ENCODE measurements around the gene GALNT10. TPM values are rescaled to one million over a fixed set of nuclear protein-coding genes. Genes with fewer than 3 reads are reported as not detected.

The GALNT10 gene
- total RNA-seq, 1 experiment from 2014 or later: 27.8 TPM

DNA sequence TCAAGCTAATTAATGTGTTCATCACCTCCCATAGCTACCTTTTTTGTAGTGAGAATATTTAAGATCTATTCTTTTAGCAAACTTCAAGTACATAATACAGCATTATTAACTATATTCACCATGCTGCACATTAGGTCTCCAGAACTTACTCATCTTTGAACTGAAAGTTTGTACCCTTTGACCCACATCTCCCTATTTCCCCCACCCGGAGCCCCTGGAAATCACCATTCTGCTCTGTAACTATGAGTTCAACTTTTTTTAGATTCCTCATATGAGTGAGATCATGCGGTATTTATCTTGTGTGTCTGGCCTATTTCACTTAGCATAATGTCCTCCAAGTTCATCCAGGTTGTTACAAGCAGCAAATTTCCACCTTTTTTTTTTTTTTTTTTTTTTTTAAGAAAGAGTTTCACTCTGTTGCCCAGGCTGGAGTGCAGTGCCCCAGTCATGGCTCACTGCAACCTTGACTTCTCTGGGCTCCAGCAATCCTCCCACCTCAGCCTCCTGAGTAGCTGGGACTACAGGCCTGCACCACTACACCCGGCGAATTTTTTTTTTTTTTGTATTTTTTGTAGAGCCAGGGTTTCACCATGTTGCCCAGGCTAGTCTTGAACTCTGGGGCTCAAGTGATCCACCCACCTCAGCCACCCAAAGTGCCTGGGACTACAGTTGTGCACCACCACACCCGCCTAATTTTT lies 154.9 kb downstream of the GALNT10 start:
- TF ChIP-seq, protein P1, sequence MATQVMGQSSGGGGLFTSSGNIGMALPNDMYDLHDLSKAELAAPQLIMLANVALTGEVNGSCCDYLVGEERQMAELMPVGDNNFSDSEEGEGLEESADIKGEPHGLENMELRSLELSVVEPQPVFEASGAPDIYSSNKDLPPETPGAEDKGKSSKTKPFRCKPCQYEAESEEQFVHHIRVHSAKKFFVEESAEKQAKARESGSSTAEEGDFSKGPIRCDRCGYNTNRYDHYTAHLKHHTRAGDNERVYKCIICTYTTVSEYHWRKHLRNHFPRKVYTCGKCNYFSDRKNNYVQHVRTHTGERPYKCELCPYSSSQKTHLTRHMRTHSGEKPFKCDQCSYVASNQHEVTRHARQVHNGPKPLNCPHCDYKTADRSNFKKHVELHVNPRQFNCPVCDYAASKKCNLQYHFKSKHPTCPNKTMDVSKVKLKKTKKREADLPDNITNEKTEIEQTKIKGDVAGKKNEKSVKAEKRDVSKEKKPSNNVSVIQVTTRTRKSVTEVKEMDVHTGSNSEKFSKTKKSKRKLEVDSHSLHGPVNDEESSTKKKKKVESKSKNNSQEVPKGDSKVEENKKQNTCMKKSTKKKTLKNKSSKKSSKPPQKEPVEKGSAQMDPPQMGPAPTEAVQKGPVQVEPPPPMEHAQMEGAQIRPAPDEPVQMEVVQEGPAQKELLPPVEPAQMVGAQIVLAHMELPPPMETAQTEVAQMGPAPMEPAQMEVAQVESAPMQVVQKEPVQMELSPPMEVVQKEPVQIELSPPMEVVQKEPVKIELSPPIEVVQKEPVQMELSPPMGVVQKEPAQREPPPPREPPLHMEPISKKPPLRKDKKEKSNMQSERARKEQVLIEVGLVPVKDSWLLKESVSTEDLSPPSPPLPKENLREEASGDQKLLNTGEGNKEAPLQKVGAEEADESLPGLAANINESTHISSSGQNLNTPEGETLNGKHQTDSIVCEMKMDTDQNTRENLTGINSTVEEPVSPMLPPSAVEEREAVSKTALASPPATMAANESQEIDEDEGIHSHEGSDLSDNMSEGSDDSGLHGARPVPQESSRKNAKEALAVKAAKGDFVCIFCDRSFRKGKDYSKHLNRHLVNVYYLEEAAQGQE (IDR thresholded peaks at IDR 0.05; ENCODE audit: low read depth): no peak
- TF ChIP-seq, protein P2, sequence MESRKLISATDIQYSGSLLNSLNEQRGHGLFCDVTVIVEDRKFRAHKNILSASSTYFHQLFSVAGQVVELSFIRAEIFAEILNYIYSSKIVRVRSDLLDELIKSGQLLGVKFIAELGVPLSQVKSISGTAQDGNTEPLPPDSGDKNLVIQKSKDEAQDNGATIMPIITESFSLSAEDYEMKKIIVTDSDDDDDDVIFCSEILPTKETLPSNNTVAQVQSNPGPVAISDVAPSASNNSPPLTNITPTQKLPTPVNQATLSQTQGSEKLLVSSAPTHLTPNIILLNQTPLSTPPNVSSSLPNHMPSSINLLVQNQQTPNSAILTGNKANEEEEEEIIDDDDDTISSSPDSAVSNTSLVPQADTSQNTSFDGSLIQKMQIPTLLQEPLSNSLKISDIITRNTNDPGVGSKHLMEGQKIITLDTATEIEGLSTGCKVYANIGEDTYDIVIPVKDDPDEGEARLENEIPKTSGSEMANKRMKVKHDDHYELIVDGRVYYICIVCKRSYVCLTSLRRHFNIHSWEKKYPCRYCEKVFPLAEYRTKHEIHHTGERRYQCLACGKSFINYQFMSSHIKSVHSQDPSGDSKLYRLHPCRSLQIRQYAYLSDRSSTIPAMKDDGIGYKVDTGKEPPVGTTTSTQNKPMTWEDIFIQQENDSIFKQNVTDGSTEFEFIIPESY (IDR thresholded peaks at IDR 0.05; ENCODE audit: extremely low read depth, insufficient replicate concordance, low read length): no peak
- TF ChIP-seq SP1 (IDR thresholded peaks at IDR 0.05; ENCODE audit: low read depth) (no peak), JUND (IDR thresholded peaks at IDR 0.05) (no peak), TCF7L2 (IDR thresholded peaks at IDR 0.05; ENCODE audit: borderline replicate concordance, extremely low read depth, insufficient read depth, insufficient read length) (no peak), POLR2AphosphoS5 (IDR thresholded peaks at IDR 0.05; ENCODE audit: low read depth, low read length) (no peak), RAD21 (IDR thresholded peaks at IDR 0.05; ENCODE audit: low read depth) (no peak)
- TF ChIP-seq, protein P3, sequence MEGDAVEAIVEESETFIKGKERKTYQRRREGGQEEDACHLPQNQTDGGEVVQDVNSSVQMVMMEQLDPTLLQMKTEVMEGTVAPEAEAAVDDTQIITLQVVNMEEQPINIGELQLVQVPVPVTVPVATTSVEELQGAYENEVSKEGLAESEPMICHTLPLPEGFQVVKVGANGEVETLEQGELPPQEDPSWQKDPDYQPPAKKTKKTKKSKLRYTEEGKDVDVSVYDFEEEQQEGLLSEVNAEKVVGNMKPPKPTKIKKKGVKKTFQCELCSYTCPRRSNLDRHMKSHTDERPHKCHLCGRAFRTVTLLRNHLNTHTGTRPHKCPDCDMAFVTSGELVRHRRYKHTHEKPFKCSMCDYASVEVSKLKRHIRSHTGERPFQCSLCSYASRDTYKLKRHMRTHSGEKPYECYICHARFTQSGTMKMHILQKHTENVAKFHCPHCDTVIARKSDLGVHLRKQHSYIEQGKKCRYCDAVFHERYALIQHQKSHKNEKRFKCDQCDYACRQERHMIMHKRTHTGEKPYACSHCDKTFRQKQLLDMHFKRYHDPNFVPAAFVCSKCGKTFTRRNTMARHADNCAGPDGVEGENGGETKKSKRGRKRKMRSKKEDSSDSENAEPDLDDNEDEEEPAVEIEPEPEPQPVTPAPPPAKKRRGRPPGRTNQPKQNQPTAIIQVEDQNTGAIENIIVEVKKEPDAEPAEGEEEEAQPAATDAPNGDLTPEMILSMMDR (IDR thresholded peaks at IDR 0.05 in 2 of 3, conservative IDR thresholded peaks at IDR 0.05 in 1 of 3; ENCODE audit: borderline replicate concordance in 1 of 3, insufficient read depth in 1 of 3, low read depth in 2 of 3, low read length in 2 of 3): no peak
- TF ChIP-seq, protein P4, sequence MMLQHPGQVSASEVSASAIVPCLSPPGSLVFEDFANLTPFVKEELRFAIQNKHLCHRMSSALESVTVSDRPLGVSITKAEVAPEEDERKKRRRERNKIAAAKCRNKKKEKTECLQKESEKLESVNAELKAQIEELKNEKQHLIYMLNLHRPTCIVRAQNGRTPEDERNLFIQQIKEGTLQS (IDR thresholded peaks at IDR 0.05): no peak
- ChIA-PET CTCF (no interaction called here), POLR2A (no interaction called here), RAD21 (ENCODE audit: low non-redundant PET in 1 of 2, low total read pairs in 2 of 2, uncharacterized antibody in 2 of 2, unreplicated experiment in 2 of 2) (no interaction called here)
- H2AFZ ChIP-seq (ENCODE audit: low read depth, low read length, poor library complexity, severe bottlenecking): no peak overlapping the region
- intact Hi-C loops (cut with micrococcal nuclease): no loop called here
- H3K4me3 ChIP-seq (replicated peaks in 1 of 2; ENCODE audit: low read depth in 1 of 2, low read length in 2 of 2): no peak overlapping the region
- H3K27ac ChIP-seq (ENCODE audit: low read depth, low read length): no peak overlapping the region
- ATAC-seq (no peak), DNase-seq (ENCODE audit: low read depth, low spot score) (no peak)
- H4K20me1 ChIP-seq (ENCODE audit: insufficient read depth): no peaks in the 10 kb centered on the region
- H3K9me2 ChIP-seq (ENCODE audit: insufficient read depth): no peaks in the 10 kb centered on the region
- no peaks in the 10 kb centered on the region for H3K27me3 ChIP-seq (ENCODE audit: insufficient read depth, low read length)
- H3K4me2 ChIP-seq (ENCODE audit: low read length): no peak overlapping the region
- no peaks in the 10 kb centered on the region for H3K9me3 ChIP-seq (ENCODE audit: control insufficient read depth in 1 of 2, insufficient read depth in 1 of 2, low read depth in 1 of 2, low read length in 2 of 2)
- no TSS peak for BruUV-seq (replicated peaks)
- H3K36me3 ChIP-seq (ENCODE audit: control insufficient read depth in 1 of 2, insufficient read depth in 2 of 2, low read length in 2 of 2): no peaks in the 10 kb centered on the region
- no peak overlapping the region for H3K9ac ChIP-seq (ENCODE audit: low read length)
- no peaks in the 10 kb centered on the region for H3K4me1 ChIP-seq (ENCODE audit: control insufficient read depth in 1 of 2, insufficient read depth in 2 of 2, low read length in 2 of 2)
- no peaks in the 10 kb centered on the region for H3K79me2 ChIP-seq (ENCODE audit: insufficient read depth, low read length)

All from HCT116 (cell line).